DND-41 (cell line): Measurements from ENCODE around the gene DLST.

Experiments used
- EZH2 ChIP-seq: IDR thresholded peaks from 3 replicates; pipeline ENCODE4 v1.6.1; 2012; ENCODE audit warnings: borderline replicate concordance, low read depth, mild to moderate bottlenecking, moderate library complexity, low read length, inconsistent platforms; ENCODE audit not compliant: severe bottlenecking
- TF ChIP-seq, protein P1 (sequence below): IDR thresholded peaks from 2 replicates; pipeline ENCODE4 v1.5.1; 2012; ENCODE audit warnings: borderline replicate concordance, low read length, moderate library complexity, mild to moderate bottlenecking; ENCODE audit not compliant: poor library complexity, severe bottlenecking; ENCODE audit errors: extremely low read depth

DNA sequence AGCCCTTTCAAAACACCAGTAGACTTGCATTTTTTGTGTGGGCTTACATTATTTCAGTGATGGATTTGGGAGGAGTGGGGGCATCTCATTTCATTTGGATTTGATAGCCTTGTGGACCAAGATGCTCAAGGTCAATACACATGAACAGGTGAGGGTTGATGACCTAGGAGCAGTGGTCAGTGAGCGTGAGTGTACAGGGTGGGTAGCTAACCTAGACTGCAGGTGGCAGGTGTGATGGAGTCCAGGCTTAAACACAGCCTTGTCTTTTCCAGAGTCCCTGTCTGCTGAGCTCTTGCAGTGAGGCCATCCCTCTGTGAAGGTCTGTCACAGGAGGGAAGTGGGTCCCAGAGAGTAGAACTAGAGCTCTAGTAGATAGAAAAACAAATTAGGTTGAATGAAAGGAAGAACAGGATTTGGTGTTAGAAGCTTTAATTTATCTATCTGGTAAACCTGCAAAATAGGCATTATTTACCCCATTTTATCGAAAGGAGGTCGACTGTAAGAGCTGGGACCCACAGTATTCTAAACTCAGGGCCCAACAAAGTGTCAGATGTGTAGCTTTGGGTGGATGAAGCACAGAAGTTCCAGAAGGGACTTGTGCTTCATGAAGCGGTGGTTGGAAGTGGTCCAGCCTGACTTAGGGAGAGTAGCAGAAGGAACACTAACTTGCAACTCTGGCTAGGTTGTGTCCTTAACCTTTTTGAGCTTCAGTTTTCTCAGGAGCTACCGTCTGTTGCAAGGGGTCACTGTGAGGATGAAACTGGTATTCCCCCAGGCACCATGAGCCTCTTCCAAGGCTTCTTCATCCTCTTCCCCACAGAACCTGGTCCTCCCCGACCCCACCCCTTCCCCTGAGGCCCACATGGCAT lies 23.2 kb downstream of the DLST start:
- TF ChIP-seq, protein P1, sequence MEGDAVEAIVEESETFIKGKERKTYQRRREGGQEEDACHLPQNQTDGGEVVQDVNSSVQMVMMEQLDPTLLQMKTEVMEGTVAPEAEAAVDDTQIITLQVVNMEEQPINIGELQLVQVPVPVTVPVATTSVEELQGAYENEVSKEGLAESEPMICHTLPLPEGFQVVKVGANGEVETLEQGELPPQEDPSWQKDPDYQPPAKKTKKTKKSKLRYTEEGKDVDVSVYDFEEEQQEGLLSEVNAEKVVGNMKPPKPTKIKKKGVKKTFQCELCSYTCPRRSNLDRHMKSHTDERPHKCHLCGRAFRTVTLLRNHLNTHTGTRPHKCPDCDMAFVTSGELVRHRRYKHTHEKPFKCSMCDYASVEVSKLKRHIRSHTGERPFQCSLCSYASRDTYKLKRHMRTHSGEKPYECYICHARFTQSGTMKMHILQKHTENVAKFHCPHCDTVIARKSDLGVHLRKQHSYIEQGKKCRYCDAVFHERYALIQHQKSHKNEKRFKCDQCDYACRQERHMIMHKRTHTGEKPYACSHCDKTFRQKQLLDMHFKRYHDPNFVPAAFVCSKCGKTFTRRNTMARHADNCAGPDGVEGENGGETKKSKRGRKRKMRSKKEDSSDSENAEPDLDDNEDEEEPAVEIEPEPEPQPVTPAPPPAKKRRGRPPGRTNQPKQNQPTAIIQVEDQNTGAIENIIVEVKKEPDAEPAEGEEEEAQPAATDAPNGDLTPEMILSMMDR = no peak
- no peak for TF ChIP-seq EZH2
